GM21360 (cell line): Measurements from ENCODE around the gene SLC3A2.
"Not testable (repeated sequence)": the region's sequence is repeated elsewhere in the genome, so short reads cannot be mapped to it uniquely, and the experiment has no call there.

Experiments
- ATAC-seq: cut with Tn5 transposase; IDR thresholded peaks from one replicate; pipeline ENCODE4 v1.9.1; 2021; ENCODE audit warnings: mild to moderate bottlenecking, moderate library complexity; ENCODE audit not compliant: unreplicated experiment

Gene SLC3A2

DNA sequence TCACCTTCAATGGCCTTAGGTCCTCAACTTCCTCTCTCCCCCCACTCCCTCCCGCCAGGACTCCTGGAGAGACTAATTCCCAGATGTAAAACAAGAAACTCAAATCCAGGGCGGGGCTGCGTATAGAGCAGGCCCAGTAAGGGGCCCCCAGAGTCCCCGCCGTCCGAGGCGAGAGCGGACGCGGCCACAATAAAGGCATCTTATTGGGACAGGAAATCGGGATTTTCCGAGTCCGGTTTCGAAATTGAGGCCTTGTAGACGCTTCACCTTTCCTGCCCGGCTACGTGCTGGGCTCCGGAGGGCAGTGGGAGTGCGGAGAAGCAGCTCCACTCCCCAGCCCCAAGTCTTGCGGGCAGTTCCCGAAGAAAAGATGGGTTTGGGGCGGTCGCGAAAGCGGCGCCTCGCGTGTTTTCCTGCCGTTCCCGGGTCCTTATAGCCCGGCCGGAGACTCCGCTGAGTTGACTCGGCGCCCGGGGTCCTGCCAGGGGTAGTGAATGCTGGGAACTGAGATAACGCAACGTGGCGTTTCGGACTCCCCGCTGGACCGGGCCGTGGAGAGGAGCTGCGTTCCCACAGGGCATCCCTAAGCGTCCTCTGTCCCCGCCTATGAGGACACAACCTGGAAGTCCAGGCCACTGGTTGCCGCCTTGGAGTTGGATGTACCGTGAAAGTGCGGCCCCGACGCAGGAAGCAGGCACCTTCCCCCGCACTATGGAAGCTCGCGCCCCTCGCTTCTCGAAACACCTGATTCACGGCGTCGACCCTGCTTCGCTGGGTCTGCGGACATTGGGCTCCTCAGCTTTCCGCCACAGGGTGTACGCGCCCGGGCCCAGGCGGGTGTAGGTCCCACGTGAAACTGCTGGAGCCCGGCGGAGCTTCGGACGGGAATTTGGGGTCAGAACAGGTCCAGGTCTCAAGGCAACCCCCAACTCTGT, 45.3 kb downstream of the SLC3A2 start:
- no peak for ATAC-seq

DNA sequence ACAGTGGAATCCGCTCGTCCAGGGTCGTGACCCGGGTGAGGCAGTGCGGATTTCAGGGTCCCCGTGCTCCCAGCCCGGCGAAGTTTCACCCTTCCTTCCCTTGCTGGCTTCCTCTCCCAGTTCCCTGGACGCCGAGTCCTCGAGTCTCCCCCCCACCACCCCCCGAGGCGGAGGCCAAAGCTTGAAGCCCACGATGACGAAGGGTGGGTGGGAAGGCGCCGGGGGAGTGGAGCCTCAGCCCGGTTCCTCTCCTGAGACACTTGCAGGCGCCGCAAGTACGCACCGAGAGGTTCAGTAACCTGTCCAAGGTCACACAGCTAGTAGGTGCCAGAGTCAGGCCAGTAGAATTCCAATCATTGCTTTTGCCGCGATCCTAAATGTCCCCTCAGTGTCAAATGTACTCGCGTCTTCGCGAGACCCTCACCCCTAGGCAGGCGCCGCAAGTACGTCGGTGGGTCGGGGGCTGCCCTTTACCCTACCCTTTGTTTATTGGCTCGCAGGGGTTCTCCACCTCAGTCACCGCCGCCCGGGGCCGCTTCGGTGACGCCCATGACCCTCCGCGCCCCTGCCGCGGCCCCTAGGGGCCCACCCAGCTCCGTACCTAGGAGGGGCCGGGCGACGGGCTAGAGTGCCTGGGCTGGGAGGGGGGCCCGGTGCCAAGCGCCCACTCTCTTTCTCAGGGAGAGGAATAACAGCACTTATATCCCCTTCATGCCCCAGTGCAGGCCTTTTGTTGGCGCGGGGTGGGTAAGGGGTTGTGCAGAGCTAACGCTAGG, 46.2 kb downstream of the SLC3A2 start:
- no peak for ATAC-seq

DNA sequence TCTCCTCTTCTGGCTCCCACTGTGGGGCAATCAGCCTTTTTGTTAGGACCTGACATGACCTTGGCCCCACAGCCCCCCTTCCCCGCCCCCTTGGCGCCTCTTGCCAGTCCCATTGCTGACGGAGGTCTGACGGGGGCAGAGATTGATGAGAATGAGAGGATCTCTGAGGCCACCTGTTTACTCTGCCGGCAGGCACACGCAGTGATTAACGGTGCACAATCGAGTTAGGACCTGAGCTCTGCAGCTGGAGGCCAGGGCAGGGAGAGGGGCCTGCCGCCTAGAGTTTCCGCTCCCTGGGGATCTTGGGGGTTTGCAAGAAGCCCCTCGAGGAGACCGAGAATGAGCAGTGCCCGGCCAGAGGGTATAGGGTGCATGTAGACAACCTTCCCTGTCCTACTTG, 47.3 kb downstream of the SLC3A2 start:
- ATAC-seq, result no peak

DNA sequence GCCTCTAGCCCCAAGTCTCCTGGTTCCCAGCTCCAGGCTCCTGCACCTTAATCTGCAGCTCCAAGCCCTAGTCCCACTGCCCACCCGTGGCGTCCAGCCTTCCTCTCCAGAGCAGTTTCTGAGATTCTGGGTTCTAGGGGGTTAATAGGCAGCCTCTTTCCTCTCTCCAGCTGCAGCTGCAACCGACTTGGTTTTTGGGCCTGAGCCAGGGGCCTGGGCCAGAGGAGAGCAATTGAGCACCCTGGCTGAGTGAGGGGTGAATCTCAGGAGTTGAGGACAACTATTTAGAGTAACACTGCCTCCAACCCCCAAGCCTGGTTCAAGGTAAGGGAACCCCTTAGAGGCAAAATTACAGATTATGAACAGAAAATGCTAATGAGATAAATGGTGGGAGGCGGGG, 49.5 kb downstream of the SLC3A2 start:
- no peak for ATAC-seq

DNA sequence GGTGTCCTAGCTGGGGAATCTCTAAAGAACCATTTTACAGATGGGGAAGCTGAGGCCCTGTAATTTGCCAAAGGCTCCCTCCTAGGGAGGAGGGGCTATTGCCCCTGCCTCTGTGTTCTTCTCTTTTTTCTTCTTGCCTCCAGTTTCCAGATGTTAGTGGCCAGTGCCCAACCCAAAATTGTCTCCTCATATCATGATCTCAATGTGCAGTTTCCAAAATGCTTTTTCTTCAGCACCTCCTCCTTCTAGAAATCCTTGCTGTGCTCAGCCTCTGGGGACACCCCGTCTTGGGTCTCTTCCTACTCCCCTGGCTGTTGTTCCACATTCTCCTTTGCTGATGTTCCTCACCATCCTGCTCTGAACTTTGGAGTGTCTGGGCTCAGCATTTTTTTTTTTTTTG, 50.0 kb downstream of the SLC3A2 start:
- no peak for ATAC-seq

DNA sequence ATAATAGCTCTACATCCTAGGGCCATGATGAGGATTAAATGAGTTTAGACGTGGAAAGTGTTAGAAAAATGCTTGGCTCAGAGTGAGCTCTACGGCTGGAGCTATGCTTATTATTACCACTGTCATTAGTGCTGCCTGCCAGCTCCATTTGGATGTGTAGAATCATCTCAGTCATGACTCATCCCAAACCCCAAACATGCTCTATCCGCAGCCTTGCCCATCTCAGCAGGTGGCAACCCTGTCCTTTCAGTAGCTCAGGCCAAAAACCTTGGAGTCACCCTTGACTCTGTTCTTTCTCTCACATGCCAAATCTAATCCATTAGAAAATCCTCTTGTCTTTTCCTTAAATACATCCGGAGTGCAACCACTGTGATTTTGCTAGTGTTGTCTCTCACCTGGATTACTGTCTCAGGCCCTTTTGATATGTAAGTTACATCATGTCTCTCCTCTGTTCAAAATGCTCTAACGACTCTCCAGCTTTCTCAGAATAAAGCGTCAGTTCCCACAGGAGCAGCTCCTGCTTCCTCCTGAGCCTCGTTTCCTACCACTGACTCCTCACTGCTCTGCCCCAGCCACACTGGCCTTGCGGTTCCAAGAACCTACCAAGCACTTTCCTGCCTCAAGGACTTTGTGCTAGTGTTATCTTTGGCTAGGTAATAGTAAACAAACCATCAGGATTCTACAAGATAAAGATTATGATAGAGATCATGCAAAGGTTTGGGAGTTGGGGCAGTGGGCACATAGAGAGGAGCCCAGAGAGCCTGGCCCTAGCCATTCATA, 51.0 kb downstream of the SLC3A2 start:
- ATAC-seq, result no peak

DNA sequence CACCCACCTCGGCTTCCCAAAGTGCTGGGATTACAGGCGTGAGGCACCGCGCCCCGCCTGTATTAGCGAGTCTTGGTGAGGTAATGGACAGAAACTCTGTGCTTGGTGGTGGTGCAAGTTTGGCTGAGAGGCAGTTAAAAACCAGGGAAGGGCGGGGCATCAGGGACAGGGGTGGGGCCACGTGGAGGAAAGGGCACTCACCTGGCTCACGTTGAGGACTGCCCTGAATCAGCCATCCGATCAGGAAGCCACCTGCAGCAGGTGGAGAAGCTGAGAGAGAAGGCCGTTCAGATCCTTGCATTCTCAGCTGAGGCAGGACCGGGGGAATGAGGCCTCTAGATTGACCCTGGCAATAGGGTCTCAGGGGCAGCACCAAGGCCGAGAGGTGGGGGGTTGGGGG, 52.6 kb downstream of the SLC3A2 start:
- ATAC-seq, result no peak

DNA sequence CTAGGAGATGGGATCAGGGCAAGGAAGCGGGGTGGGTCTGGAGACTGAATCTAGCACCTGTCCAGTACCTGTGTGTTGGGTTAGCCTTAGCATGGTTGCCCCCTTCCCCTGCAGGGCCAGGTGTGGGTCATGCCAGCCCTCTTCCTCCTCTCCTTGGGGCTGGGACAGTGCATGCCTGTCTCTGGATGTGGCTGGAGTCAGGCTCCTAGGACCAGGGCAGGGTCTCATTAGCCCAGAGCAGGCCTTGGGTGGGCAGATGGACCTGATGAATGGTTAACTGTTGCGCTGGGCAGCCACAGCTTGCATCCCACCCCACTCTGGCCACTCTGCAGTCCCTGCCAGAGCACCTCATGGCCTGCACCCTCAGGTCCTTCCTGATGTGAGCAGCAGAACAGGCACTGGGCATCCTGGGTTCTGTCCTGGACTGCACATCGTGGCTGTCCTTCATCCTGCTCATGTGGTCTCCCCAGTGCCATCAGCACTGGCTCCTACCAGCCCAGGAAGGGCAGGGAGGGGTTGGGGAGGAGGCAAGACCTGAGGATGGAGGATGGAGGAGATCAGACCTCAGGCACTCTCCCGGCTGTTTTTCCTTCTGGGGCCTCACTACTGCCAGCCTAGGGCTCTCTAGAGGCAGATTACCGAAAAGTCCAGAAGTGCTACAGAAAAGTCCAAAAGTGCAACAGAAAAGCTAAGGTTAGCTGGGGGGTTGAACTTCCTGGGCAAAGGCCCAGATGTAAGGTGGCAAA, 53.2 kb downstream of the SLC3A2 start:
- ATAC-seq, result no peak

DNA sequence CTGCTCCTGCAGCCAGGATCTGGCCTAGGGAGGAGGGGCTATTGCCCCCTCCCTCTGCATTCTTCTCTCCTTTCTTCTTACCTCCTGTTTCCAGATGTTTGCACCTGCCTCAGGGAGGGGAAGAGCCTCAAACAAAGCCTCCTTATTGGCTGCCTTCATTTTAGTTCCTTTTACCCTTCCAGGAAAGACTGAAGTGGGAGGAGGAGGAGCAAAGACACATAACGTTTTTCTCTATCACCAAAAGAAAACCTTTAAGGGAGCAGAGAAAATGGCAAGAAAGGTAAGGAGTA, 53.7 kb downstream of the SLC3A2 start:
- no peak for ATAC-seq

DNA sequence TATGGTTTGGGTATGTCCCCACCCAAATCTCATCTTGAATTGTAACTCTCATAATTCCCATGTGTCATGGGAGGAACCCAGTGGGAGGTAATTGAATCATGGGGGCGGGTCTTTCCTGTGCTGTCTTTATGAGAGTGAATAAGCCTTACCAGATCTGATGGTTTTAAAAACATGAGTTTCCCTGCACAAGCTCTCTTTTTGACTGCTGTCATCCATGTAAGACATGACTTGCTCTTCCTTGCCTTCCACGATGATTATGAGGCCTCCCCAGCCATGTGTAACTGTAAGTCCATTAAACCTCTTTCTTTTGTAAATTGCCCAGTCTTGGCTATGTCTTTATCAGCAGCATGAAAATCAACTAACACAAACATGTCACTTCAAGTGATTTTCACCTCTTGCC, 56.8 kb downstream of the SLC3A2 start:
- ATAC-seq, result not testable (repeated sequence)
